Measurements from ENCODE around the gene INTS4.

INTS4 gene

GRCh38 chr11:78039919-78040671 is 45.6 kb upstream of the INTS4 start (continued):
- TF ChIP-seq SETDB1 (IDR thresholded peaks at IDR 0.05; ENCODE audit: insufficient read length, low read length) (no peak), ZNF366 (tag by site-specific recombination; conservative IDR thresholded peaks at IDR 0.05) (peak; percentile 83), ZNF610 (tag by site-specific recombination; IDR thresholded peaks at IDR 0.05; ENCODE audit: borderline replicate concordance) (no peak), ZNF175 (tag by site-specific recombination; IDR thresholded peaks at IDR 0.05) (no peak), ZNF2 (tag by site-specific recombination; IDR thresholded peaks at IDR 0.05) (peak; percentile 32; the same call in 1 of the 2 replicates), ZNF26 (tag by site-specific recombination; IDR thresholded peaks at IDR 0.05) (no peak), GLIS1 (tag by site-specific recombination; IDR thresholded peaks at IDR 0.05) (no peak), ZNF157 (tag by site-specific recombination; IDR thresholded peaks at IDR 0.05) (no peak), ZNF23 (tag by site-specific recombination; IDR thresholded peaks at IDR 0.05; ENCODE audit: borderline replicate concordance) (no peak), ZNF121 (tag by site-specific recombination; IDR thresholded peaks at IDR 0.05) (no peak), ZNF324 (tag by site-specific recombination; IDR thresholded peaks at IDR 0.05) (peak; percentile 49), ZEB2 (tag by site-specific recombination; IDR thresholded peaks at IDR 0.05) (0 out of 2 replicates have a peak, but pooled peaks have one; percentile 20), ZNF311 (tag by site-specific recombination; IDR thresholded peaks at IDR 0.05; ENCODE audit: borderline replicate concordance) (no peak), ZNF792 (tag by site-specific recombination; IDR thresholded peaks at IDR 0.05) (no peak), PATZ1 (tag by site-specific recombination; IDR thresholded peaks at IDR 0.05) (peak; percentile 48), ZNF549 (tag by site-specific recombination; IDR thresholded peaks at IDR 0.05) (no peak), ZNF843 (tag by site-specific recombination; IDR thresholded peaks at IDR 0.05) (no peak), ZBTB20 (tag by site-specific recombination; IDR thresholded peaks at IDR 0.05) (peak; percentile 45), ZFHX2 (tag by site-specific recombination; conservative IDR thresholded peaks at IDR 0.05) (no peak), ZNF488 (tag by site-specific recombination; IDR thresholded peaks at IDR 0.05) (no peak)

- ChIA-PET CTCF (interaction anchor here (0.6 to 1.5 kb wide), 5 partner anchors 14 to 453 kb away, joined by 5 to 6 read pairs (median 5); partner anchors contain the start of gene INTS4), POLR2A (interaction anchor here (0.6 to 3.3 kb wide), 6 partner anchors 9 to 260 kb away, joined by 3 to 15 read pairs (median 4); partner anchors contain the start of genes ALG8, INTS4 and NDUFC2)
- Histone ChIP-seq H3K4me1 (ENCODE audit: control insufficient read depth, insufficient read depth, low read length) (no peaks in the 10 kb centered on the region), H3K36me3 (ENCODE audit: control insufficient read depth in 2 of 2, insufficient read depth in 1 of 2, low read length in 2 of 2) (no peaks in the 10 kb centered on the region), H3K9me3 (ENCODE audit: control insufficient read depth, insufficient read depth, low read depth, low read length) (no peaks in the 10 kb centered on the region), H3K4me3 (ENCODE audit: low read depth, low read length) (no peak overlapping the region), H3K27ac (ENCODE audit: extremely low read depth, low read depth, low read length) (no peak overlapping the region)
- TF ChIP-seq TRIM28 (IDR thresholded peaks at IDR 0.05; ENCODE audit: borderline replicate concordance, low read length) (no peak), SP7 (tag by site-specific recombination; IDR thresholded peaks at IDR 0.05) (no peak)
These were observed 45.0 kb upstream of the INTS4 start for GRCh38 chr11:78039391-78039918.
